NOMO-1 treated with DMSO at 0.1 percent for 48 hours (cell line): Measurements from ENCODE around the gene UBAP2L.

Source experiments
- DNase-seq: peaks from one replicate; lab custom pipeline; 2025; ENCODE audit not compliant: unreplicated experiment; lab: John Stamatoyannopoulos, UW

The UBAP2L gene

GRCh38 chr1:154220071-154220969 lies at the start of gene UBAP2L:
TSS of gene UBAP2L (plus strand) at chr1:154220955. CDS start at chr1:154225124, 4,169 bp downstream.
- peak; percentile 99 for DNase-seq

GRCh38 chr1:154171223-154171583 lies 49.6 kb upstream of the UBAP2L start:
- DNase-seq: no peak

- DNase-seq: no peak
Observed at GRCh38 chr1:154171880-154172279, 48.9 kb upstream of the UBAP2L start.

- no peak for DNase-seq
Observed at GRCh38 chr1:154174654-154175053, 46.1 kb upstream of the UBAP2L start.

GRCh38 chr1:154176337-154176736 lies 44.4 kb upstream of the UBAP2L start:
- no peak for DNase-seq

GRCh38 chr1:154178013-154178412 lies 42.7 kb upstream of the UBAP2L start:
- DNase-seq: no peak

GRCh38 chr1:154178911-154179811 lies 41.6 kb upstream of the UBAP2L start:
- no peak for DNase-seq

- peak; percentile 90 for DNase-seq
Observed at GRCh38 chr1:154179946-154180687, 40.6 kb upstream of the UBAP2L start.

- no peak for DNase-seq
Observed at GRCh38 chr1:154181944-154182343, 38.8 kb upstream of the UBAP2L start.

GRCh38 chr1:154182344-154183045 lies 38.3 kb upstream of the UBAP2L start:
- peak; percentile 97 for DNase-seq

GRCh38 chr1:154183046-154183915 lies 37.5 kb upstream of the UBAP2L start:
- peak; percentile 93 for DNase-seq

GRCh38 chr1:154186177-154186576 lies 34.6 kb upstream of the UBAP2L start:
- DNase-seq: peak; percentile 70

- DNase-seq: no peak
Observed at GRCh38 chr1:154186852-154187501, 33.8 kb upstream of the UBAP2L start.

- no peak for DNase-seq
Observed at GRCh38 chr1:154190550-154190949, 30.2 kb upstream of the UBAP2L start.

GRCh38 chr1:154191990-154192461 lies 28.7 kb upstream of the UBAP2L start, which contains the start of gene TPM3:
TSS of gene TPM3 (minus strand) at chr1:154192100. CDS start at chr1:154192018, 82 bp downstream.
- peak; percentile 72 for DNase-seq

GRCh38 chr1:154192476-154192875 lies 28.3 kb upstream of the UBAP2L start:
- no peak for DNase-seq

GRCh38 chr1:154193821-154194220 lies 26.9 kb upstream of the UBAP2L start:
- DNase-seq: no peak

- DNase-seq: peak; percentile 45
Observed at GRCh38 chr1:154198756-154199562, 21.8 kb upstream of the UBAP2L start.
